Jurkat, Clone E6-1 (cell line): ENCODE data around the gene LFNG.
A peak's percentile ranks its signal among the peaks of the same experiment; 100 is the strongest.

ENCODE experiments used
- DNase-seq: peaks from one replicate; pipeline ENCODE4 v3.0.0-alpha.2; 2011; ENCODE audit warnings: low read depth, low spot score
- H3K4me3 ChIP-seq: 2 replicates; pipeline ENCODE4 v1.5.1; 2011; ENCODE audit warnings: mild to moderate bottlenecking, low read length, control low read depth, moderate library complexity

Gene LFNG

GRCh38 chr7:2499719-2500430 lies 19.7 kb upstream of the LFNG start:
- no peak for DNase-seq

GRCh38 chr7:2500701-2501100 lies 18.9 kb upstream of the LFNG start:
- no peak for DNase-seq
- H3K4me3 ChIP-seq = no peak overlapping the region

More at GRCh38 chr7:2499719-2500430, 19.7 kb upstream of the LFNG start:
- H3K4me3 ChIP-seq = no peak overlapping the region

- no peak overlapping the region for H3K4me3 ChIP-seq
- no peak for DNase-seq
These were observed 17.5 kb upstream of the LFNG start for GRCh38 chr7:2501947-2502646.

- no peak overlapping the region for H3K4me3 ChIP-seq
- DNase-seq = no peak
These were observed 17.0 kb upstream of the LFNG start for GRCh38 chr7:2502647-2502966.

GRCh38 chr7:2503056-2503941 lies 16.3 kb upstream of the LFNG start:
- no peak for DNase-seq
- H3K4me3 ChIP-seq = no peak overlapping the region

- DNase-seq = no peak
- H3K4me3 ChIP-seq = no peak overlapping the region
These were observed 15.3 kb upstream of the LFNG start for GRCh38 chr7:2504128-2504888.

GRCh38 chr7:2504889-2505375 lies 14.6 kb upstream of the LFNG start:
- no peak for DNase-seq
- no peak overlapping the region for H3K4me3 ChIP-seq

- no peak for DNase-seq
- H3K4me3 ChIP-seq = no peak overlapping the region
These were observed 14.2 kb upstream of the LFNG start for GRCh38 chr7:2505401-2505800.

GRCh38 chr7:2507208-2507916 lies 12.2 kb upstream of the LFNG start:
- no peak for DNase-seq
- H3K4me3 ChIP-seq = no peak overlapping the region

GRCh38 chr7:2507917-2508306 lies 11.7 kb upstream of the LFNG start:
- H3K4me3 ChIP-seq = no peak overlapping the region
- DNase-seq = no peak

- DNase-seq = peak; percentile 70
- peak overlapping the region; percentile 7; the same call in 1 of the 2 replicates for H3K4me3 ChIP-seq
These were observed 11.0 kb upstream of the LFNG start for GRCh38 chr7:2508327-2509215.

GRCh38 chr7:2509298-2509906 lies 10.2 kb upstream of the LFNG start:
- no peak for DNase-seq
- H3K4me3 ChIP-seq = no peak overlapping the region

- H3K4me3 ChIP-seq = no peak overlapping the region
These were observed 9.3 kb upstream of the LFNG start for GRCh38 chr7:2510130-2510776.

GRCh38 chr7:2510909-2511768 lies 8.4 kb upstream of the LFNG start:
- no peak overlapping the region for H3K4me3 ChIP-seq
- no peak for DNase-seq

More at GRCh38 chr7:2510130-2510776, 9.3 kb upstream of the LFNG start:
- DNase-seq = no peak

- no peak overlapping the region for H3K4me3 ChIP-seq
- DNase-seq = no peak
These were observed 7.8 kb upstream of the LFNG start for GRCh38 chr7:2511769-2512168.

GRCh38 chr7:2512179-2512661 lies 7.4 kb upstream of the LFNG start:
- no peak for DNase-seq
- no peak overlapping the region for H3K4me3 ChIP-seq
